ENCODE measurements around the gene PLD4.
"Not testable (repeated sequence)": the region's sequence is repeated elsewhere in the genome, so short reads cannot be mapped to it uniquely, and the experiment has no call there.

Gene PLD4, protein sequence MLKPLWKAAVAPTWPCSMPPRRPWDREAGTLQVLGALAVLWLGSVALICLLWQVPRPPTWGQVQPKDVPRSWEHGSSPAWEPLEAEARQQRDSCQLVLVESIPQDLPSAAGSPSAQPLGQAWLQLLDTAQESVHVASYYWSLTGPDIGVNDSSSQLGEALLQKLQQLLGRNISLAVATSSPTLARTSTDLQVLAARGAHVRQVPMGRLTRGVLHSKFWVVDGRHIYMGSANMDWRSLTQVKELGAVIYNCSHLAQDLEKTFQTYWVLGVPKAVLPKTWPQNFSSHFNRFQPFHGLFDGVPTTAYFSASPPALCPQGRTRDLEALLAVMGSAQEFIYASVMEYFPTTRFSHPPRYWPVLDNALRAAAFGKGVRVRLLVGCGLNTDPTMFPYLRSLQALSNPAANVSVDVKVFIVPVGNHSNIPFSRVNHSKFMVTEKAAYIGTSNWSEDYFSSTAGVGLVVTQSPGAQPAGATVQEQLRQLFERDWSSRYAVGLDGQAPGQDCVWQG

DNA sequence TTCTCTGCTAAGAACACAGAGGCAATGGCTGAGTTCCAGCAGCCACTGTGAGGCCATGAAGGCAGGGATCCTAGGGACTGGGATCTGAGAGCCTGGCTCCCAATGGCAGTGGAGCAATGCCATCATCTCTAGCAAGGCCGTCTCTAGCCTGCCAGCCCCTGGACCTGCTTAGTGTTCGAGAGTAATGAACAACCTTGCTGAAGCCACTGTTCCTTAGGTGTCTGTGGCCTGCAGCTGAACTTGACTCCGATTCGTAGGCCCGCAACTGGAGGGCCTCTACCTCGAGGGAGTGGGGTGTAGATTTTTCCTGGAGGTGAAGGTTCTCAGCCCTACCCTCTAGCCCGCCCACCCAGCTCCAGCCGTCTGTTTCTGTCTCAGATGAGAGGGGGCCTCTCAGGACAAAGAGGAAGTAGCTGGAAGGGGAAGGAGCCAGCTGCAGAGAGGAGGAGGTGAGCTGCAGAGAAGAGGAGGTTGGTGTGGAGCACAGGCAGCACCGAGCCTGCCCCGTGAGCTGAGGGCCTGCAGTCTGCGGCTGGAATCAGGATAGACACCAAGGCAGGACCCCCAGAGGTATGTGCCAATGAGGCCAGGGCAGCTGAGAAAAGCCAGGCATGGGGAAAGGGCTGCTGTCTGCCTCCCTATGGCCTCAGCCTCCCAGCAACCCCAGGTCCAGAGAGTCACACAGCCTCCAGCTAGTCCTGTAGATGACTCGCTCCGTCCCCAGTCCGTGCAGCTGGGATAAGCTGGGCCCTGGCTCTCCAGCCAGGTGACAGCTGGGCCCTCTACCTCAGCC is at the start of gene PLD4:
Gene PLD4, plus strand, starts transcription at position 459 of the 793 bp plus-strand sequence. CDS start 2,262 bp downstream, outside the sequence.
- no peak for DNase-seq (ENCODE audit: low read depth in 4 of 4, low spot score in 1 of 4)

DNA sequence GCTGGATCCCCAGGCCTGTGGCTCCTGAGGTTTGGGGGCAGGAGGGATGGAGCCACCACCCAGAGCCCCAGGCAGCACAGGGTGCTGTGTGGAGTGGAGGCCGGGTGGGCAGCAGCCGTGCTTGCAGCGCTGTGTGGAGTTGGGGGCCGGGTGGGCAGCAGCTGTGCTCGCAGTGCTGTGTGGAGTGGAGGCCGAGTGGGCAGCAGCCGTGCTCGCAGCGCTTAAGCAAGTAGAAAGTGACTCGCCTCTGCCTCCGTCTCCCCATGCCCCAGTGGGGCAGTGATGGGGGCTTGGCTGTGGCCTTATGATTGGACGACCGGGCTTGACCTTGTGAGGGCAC is 49.3 kb upstream of the PLD4 start:
- DNase-seq (ENCODE audit: low read depth in 4 of 4, low spot score in 1 of 4) = no peak

DNA sequence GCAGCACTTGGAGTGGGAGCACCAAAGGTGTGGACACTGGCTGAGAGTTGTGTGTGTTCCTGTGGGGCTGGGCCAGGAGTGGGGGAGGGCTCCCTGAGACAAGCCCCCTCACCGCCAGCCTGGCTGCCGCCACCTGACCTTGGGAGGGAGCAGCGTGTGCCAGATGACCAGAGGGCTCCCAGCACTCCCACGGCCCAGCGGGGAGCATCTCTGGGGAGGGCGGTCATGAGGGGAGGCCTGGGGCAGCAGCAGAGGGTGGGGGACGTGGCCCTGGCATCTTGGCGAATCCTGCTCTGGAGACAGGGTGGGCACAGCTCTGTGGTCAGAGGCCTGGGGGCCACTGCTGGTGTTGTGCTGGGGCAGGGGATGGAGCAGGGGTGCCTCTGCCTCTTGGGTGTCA is 48.9 kb upstream of the PLD4 start:
- DNase-seq (ENCODE audit: low read depth in 4 of 4, low spot score in 1 of 4) = no peak

DNA sequence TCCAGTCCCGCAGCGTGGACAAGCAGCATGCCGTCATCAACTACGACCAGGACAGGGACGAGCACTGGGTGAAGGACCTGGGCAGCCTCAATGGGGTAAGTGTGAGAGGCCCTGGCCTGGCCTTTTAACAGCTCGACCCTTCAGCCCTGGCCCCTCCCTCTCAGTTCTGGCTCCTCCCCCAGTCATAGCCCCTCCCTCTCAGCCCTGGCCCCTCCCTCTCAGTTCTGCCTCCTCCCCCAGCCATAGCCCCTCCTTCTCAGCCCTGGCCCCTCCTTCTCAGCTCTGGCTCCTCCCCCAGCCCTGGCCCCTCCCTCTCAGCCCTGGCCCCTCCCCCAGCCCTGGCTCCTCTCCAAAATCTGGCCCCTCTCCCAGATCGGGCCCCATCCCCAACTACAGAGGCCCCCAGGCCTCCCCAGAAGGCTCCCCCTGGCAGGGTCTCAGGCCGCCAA is 48.4 kb upstream of the PLD4 start:
- peak in 1 of 4 experiments; percentile 21 for DNase-seq (ENCODE audit: low read depth in 4 of 4, low spot score in 1 of 4)

DNA sequence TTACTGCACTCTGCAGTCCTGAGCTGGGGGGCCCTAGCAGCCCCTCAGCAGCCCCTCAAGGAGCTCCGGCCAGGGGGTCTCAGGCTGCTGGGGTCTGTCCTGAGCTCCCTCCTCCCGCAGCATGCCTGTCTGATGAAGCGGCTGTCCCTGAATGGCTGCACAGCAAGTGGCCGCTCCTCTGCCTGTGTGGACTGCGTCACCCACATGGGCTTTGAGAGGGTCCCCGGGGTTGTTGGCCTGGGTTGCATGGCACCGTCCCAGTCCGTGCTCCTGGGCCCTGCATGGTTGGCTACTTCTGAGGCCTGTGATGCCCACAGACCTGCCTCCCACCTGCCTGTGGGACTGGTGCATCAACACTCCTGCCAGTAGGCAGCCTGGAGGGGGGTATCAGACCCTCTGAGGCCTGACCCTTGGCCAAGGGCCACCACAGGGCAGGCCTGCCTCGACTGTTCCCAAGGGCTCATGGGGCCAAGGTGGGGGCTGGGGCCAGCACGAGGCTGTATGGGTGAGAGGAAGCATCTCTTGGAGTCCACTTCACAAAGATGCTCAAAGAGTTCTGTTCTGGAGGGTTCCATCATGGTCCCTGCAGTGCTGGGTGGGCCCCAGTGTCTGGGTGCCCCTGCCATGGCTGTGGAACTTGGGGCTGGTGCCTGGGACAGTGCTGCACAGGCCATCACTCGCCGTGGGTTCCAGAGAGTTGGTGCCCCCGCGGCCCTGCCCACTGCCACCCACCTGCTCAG is 47.4 kb upstream of the PLD4 start:
- DNase-seq (ENCODE audit: low read depth in 4 of 4, low spot score in 1 of 4) = no peak

DNA sequence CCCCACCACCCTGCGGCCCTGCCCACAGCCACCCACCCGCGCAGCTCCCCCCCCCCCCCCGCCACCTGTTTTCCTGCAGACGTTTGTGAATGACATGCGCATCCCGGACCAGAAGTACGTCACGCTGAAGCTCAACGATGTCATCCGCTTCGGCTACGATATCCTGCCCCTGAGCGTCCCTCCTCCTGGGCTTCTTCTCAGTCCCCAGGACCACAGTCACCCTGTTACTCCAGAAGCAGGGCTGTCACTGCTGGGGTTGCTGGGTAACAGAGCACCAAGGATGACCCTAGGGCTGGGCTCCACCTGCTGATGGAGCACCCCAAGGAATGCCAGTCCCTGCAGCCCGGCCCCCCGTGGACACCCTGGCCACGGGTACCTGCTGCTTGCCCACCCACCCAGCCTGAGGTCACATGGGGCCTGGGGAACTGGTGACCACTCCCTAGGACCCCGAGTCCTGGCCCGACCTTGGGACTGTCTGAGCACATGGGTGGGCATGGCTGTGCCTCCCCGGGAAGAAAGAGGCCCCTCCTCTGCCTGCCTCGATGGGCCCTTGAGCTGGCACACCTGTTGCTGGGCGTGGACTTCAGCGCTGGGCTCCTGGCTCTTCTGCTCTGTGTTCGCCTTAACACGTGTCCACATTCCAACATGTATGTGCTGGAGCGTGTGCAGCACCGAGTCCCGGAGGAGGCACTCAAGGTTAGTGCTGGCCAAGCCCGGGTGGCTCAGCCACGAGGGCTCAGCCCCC is 46.7 kb upstream of the PLD4 start:
- no peak for DNase-seq (ENCODE audit: low read depth in 4 of 4, low spot score in 1 of 4)

DNA sequence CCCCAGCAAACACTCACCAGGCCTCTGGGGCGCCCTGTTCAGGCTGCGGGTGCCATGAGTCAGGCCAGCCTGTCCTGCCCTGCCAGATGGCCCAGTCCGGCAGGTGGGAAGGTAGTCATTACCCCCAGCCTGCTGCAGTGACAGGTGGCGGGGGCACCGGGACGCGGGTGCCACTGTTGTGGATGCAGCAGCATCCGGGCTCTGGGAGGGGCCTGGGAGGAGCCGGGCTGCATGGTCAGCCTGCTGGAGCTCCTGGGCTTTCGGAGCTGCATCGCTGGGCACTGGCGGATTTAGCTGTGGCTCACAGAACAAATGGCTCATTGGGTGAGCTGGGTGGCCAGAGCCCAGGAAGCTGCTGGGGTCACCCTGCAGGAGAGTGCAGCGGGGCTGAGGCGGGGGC is 46.1 kb upstream of the PLD4 start:
- no peak for DNase-seq (ENCODE audit: low read depth in 4 of 4, low spot score in 1 of 4)

DNA sequence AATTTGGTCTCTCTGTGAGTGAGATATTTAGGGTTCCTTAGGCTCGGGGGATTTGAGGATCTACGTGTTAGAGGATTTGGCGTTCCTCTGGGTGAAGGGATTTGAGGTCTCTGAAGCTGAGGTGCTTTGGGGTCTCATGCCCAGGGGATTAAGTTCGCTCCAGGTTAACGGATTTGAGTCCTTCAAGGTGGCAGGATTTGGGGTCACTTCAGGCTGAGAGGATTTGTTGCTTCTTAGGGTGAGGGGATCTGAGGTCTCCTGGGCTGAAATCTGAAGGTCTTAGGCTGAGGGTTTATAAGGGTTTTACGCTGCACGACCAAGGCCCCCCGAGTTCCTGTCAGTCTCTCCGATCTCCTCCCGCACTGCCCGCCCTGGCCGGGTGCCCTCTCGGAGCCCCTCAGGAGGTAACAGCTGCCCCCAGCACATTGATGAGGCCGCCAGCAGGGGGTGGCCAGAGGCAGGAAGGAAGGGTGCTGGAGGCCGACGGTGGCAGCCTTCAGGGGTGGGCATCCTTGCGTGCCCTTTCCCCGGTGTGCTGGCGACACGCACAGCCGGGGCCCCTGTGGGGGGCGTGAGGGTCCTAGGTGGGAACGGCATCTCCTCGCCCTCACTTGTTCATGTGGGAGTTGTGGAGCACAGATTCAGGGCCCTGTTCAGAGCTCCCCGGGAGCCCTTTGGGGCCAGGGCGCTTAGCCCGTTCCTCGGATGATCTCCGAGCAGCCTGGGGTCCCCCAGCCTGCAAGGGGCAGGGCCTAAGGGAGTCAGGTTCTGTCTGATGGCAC is 45.3 kb upstream of the PLD4 start:
- no peak for DNase-seq (ENCODE audit: low read depth in 4 of 4, low spot score in 1 of 4)

DNA sequence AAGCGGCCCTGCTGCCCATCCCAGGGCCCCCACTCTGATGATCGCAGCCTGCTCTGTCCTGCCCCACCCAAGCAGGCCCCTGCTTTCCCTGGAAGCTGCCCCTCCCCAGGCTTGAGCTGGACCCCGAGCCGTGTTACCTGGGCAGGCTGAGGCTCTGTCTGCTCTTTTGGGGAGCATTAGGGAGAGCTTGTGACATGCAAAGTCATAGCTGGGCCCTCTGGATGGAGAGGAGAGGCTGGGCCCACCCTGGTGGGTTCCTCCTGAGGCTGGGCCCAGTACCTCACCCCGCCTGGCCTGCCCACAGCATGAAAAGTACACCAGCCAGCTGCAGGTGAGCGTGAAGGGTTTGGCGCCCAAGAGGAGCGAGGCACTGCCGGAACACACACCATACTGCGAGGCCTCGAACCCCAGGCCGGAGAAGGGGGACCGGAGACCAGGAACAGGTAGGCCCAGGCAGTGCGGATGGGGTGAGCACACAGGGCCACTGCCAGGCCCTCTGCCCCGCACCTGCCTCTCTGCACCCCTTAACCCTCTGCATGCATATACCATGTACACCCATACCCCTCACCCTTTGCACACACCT is 44.6 kb upstream of the PLD4 start:
- DNase-seq (ENCODE audit: low read depth in 4 of 4, low spot score in 1 of 4) = no peak

DNA sequence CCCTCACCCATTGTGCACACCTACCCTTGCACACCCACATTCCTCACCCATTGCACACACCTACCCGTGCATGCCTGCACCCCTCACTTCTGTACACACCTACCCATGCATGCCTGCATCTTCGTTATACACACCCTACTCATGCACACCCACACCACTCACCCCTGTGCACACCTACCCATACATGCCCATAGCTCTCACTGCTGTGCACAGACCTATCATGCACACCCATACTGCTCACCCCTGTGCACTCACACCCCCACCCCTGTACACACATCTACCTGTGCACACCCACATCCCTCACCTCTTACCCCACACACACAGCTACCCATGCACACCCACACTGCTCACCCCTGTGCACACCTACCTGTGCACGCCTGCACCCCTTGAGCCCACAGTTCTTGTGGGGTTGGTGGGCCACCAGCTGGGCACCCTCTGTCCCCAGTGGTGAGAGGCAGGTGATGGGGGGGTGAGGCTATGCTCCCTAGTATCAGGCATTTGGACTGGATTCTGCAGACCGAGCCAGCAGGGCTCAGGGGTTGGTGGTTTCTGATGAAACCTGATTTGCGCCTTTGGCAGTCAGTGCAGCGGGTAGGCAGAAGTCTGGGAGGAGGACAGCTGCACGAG is 44.0 kb upstream of the PLD4 start:
- DNase-seq (ENCODE audit: low read depth in 4 of 4, low spot score in 1 of 4) = no peak

DNA sequence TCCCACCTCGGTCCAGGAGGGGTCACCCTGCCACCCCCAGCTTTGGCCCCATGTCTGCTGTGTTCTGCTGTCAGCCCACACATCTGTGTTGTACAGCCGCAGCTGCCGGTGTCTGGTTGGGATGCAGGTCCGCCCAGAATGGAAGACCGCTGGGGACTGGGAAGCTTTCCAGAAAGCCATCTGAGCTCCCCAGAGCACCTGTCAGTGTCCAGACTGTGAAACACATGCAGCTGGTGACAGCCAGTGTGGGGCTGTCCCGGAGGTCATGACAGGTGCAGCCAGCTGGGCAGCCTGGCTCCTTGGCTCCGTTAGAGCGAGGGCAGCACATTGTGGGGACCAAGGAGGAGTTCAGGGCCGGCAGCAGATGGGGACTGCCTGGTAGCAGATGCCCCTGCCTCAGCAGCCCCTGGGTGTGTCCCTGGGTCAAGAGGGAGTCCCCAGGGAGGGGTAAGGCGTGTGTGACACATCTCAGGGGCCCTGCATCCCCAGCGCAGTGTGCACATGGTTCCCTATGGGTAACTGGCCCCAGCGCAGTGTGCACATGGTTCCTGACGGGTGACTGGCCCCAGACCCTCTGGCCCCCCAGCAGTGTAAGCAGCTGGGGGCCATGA is 43.2 kb upstream of the PLD4 start:
- DNase-seq (ENCODE audit: low read depth in 4 of 4, low spot score in 1 of 4) = no peak

DNA sequence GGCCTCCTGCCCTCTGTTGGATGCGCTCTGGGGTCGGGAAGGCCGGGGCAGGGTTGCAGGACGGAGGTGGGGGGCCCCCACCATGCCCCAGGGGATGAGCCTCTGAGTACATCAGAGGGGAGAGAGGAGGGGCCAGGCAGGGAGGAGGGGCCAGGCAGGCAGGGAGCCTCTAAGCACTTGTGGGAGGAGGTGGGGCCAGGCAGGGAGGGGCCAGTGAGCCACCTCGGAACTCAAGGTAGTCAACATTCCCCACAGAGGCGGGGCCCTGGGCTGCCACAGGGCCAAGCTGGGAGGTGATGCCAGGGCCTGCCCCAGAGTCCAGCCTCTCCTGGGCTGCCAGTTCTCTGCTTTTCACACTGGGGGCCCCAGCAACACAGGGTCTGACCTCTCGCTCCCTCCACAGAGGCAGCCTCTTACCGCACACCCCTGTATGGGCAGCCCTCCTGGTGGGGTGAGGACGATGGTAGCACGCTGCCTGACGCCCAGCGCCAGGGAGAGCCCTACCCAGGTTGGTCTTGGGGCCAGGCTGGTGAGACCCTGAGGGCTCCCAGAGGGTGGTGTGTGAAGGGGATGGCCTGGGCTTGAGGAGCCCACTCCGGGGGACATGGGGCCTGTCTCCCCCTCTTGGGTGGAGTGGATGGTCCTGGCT is 42.2 kb upstream of the PLD4 start:
- DNase-seq (ENCODE audit: low read depth in 4 of 4, low spot score in 1 of 4) = no peak

DNA sequence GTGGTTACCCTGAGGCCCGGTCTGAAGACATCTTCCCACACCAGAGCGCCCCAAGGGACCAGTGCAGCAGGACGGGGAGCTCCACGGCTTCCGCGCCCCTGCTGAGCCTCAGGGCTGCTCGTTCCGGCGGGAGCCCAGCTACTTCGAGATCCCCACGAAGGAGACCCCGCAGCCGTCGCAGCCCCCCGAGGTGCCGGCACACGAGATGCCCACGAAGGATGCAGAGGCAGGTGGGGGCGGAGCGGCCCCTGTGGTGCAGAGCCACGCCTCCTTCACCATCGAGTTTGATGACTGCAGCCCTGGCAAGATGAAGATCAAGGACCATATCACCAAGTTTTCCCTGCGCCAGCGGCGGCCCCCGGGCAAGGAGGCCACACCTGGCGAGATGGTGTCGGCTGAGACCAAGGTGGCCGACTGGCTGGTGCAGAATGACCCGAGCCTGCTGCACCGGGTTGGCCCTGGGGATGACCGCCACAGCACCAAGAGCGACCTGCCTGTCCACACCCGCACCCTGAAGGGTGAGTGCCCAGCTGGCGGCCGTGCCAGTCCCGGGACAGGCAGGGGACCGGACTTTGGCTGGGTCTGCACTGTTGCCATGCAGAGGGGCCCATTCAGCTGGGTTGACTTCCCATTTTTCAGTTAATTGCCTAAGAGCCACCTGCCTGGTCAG is 41.6 kb upstream of the PLD4 start:
- DNase-seq (ENCODE audit: low read depth in 4 of 4, low spot score in 1 of 4) = no peak

DNA sequence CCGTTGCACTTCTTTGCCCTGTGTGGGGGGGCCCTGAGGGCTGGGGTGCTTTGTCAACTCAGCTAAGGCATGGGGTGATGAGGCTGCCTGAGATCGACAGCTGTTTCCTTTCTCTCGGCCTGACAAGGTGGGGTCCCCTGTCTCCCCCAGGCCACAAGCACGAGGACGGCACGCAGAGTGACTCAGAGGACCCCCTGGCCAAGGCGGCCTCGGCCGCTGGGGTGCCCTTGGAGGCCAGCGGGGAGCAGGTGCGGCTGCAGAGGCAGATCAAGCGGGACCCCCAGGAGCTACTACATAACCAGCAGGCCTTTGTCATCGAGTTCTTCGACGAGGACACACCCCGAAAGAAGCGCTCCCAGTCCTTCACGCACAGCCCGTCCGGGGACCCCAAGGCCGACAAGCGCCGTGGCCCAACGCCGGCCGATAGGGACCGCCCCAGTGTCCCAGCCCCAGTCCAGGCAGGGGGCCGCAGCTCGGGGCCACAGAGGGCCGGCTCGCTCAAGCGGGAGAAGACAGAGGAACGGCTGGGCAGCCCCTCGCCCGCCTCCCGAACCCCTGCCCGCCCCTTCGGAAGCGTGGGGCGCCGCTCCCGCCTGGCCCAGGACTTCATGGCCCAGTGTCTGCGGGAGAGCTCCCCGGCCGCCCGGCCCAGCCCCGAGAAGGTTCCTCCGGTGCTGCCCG is 40.9 kb upstream of the PLD4 start:
- no peak for DNase-seq (ENCODE audit: low read depth in 4 of 4, low spot score in 1 of 4)

DNA sequence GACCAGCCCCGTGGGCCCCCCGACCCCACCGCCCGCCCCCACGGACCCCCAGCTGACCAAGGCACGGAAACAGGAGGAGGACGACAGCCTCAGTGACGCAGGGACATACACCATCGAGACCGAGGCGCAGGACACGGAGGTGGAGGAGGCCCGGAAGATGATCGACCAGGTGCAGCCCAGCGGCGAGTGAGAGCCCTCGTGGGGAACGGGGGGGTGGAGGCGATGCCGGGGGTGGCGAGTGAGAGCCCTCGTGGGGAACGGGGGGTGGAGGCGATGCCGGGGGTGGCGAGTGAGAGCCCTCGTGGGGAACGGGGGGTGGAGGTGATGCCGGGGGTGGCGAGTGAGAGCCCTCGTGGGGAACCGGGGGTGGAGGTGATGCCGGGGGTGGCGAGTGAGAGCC is 40.3 kb upstream of the PLD4 start:
- not testable (repeated sequence) for DNase-seq (ENCODE audit: low read depth in 4 of 4, low spot score in 1 of 4)

DNA sequence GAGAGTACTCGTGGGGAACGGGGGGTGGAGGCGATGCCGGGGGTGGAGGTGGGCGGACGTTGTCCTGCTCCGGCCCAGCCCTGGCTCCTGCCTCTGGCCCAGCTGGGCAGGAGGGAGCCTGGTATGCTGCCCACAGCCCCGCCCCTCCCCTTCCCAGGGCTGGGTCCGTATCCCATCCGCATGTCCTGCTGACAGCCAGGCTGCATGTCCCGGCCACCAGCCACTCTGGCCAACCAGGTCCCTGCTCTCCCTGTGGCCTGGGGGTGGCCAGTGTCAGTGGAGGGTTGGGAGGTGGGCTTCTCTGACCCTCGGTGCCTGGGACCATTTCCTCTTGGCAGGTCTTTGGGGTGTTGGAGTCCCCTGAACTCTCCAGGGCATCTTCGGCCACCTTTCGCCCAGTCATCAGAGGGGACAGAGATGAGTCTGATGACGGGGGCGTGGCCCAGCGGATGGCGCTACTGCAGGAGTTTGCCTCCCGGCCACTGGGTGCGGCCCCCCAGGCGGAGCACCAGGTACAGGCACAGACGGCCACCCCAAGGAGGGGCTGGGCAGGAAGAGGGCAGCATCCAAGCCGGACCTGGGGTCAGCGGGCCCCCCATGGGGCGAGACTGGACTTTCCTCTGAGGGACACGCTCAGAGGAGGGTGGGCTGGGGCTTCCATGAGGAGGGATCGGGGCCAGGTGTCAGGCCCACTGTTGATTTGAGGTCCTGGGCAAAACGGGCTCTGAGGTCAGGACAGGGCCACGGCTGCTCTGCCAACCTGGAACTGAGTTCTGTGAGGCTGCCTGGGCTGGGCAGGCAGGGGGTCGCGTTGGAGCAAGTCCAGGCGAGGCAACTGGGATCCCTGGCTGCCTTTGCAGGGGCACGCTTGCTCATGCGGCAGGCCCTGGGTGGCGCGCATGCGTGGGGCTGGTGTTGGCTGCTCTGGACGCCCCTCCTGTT is 39.4 kb upstream of the PLD4 start:
- no peak for DNase-seq (ENCODE audit: low read depth in 4 of 4, low spot score in 1 of 4)

All from stimulated activated CD4-positive, alpha-beta T cell treated with anti-CD3 and anti-CD28 coated beads, Interleukin-1b, Interleukin-23, amount 100 ng/mL, for 24 hours (primary cell).